H1 (cell line): Measurements from ENCODE around the gene SERPINF2. TPM values are rescaled to one million over a fixed set of nuclear protein-coding genes. Genes with fewer than 3 reads are reported as not detected.

Experiments
- CHD7 ChIP-seq: fragments of 300-600 bp; sonication (generic); IDR thresholded peaks from 2 replicates; pipeline ENCODE4 v1.7.1; 2012; ENCODE audit warnings: low read length, moderate library complexity, mild to moderate bottlenecking, inconsistent platforms; ENCODE audit not compliant: insufficient replicate concordance
- EP300 ChIP-seq, 2 experiments: IDR thresholded peaks; 1 replicate in 1 of 2; 2 replicates in 1 of 2; pipeline ENCODE4 v1.6.1; 2011 to 2012; ENCODE audit warnings: low read depth in 2 of 2, low read length in 2 of 2, mild to moderate bottlenecking in 2 of 2, borderline replicate concordance in 1 of 2, inconsistent platforms in 1 of 2, moderate library complexity in 1 of 2
- KDM5A ChIP-seq: fragments of 200-600 bp; IDR thresholded peaks from 2 replicates; pipeline ENCODE4 v1.7.1; 2012; ENCODE audit warnings: mild to moderate bottlenecking, low read length, inconsistent platforms, mixed read lengths
- RNF2 ChIP-seq: fragments of 200-900, 300-1000 bp; sonication (generic); IDR thresholded peaks from 2 replicates; pipeline ENCODE4 v1.7.1; 2016; ENCODE audit warnings: borderline replicate concordance, low read depth, mild to moderate bottlenecking, antibody characterized with exemption, low read length; ENCODE audit not compliant: poor library complexity, severe bottlenecking; ENCODE audit errors: missing control alignments
- TEAD4 ChIP-seq: IDR thresholded peaks from 2 replicates; pipeline ENCODE4 v1.6.1; 2012; ENCODE audit warnings: low read depth, low read length, inconsistent platforms, mixed read lengths
- polyA plus RNA-seq, 7 experiments: library from polyadenylated mRNA; depleted of rRNA in 3 of 7; stranded (reverse) in 5 of 7; unstranded in 2 of 7; fragments of >200 nt in 5 of 7; fragments of 200-250 nt in 2 of 7; gene quantifications; 1 replicate in 5 of 7; 2 replicates in 1 of 7; 4 replicates in 1 of 7; pipeline versions ENCODE4 v1.2.1 to v1.2.3, GENCODE V29; 2011 to 2013; ENCODE audit warnings: missing spikeins in 2 of 7, mixed read lengths in 2 of 7
- total RNA-seq: library from RNA; stranded (reverse); fragmentation: NEBNext Ultra II Directional; extraction: Animal tissue kit (Norgen Biotek cat#: 25700); gene quantifications from 2 replicates; pipeline ENCODE4 v1.2.1, GENCODE V29; 2021

SERPINF2 gene
- total and polyA plus RNA-seq, 2 of the 8 experiments (the other 6 are each of a cell fraction or from before 2014, with no cell fraction given): 1.8 to 3.2 TPM

- TF ChIP-seq CHD7 (no peak), EP300 (IDR thresholded peaks at IDR 0.05; ENCODE audit: borderline replicate concordance in 1 of 2, low read depth in 2 of 2, low read length in 2 of 2) (no peak), TEAD4 (no peak), RNF2 (no peak), KDM5A (no peak)
Measured at GRCh38 chr17:1725642-1726511, 16.8 kb upstream of the SERPINF2 start (continued).
